Measurements from ENCODE around the gene NKX2-1. TPM values are rescaled to one million over a fixed set of nuclear protein-coding genes. Genes with fewer than 3 reads are reported as not detected.

NKX2-1 gene
- total RNA-seq, 1 donor from 2014 or later = 0.10 TPM

Other genes with a start within 250 kb of the NKX2-1 start
- gene MBIP, start 199.6 kb downstream of the NKX2-1 start, total RNA-seq = 7.9 TPM
- gene NKX2-8, start 62.4 kb upstream of the NKX2-1 start, total RNA-seq = not detected
- not detected for gene PAX9, start 141.6 kb upstream of the NKX2-1 start, total RNA-seq

All from left lobe of liver (tissue), 1 donor.